OCI-LY7 (cell line): Measurements from ENCODE around the gene CCDC27. TPM values are rescaled to one million over a fixed set of nuclear protein-coding genes. Genes with fewer than 3 reads are reported as not detected.

ENCODE experiments used
- BruUV-seq: library from RNA; stranded (reverse); fragments of 400-500 nt; replicated peaks from 2 replicates; lab custom pipeline; 2021; lab: Mats Ljungman, UMichigan
- CTCF ChIA-PET: fragments of 300-600 bp; sonication (Branson Sonifier 250); formaldehyde crosslinking; loops from one replicate; lab custom pipeline; 2022; ENCODE audit warnings: antibody characterized with exemption; ENCODE audit not compliant: unreplicated experiment; lab: Charles Lee
- POLR2A ChIA-PET: fragments of 300-600 bp; sonication (Branson Sonifier 250); formaldehyde crosslinking; loops from one replicate; lab custom pipeline; 2022; ENCODE audit warnings: antibody characterized with exemption; lab: Charles Lee
- DNase-seq: peaks from one replicate; pipeline ENCODE4 v3.0.0-alpha.2; 2015; ENCODE audit warnings: low spot score
- H2AFZ ChIP-seq: fragments of 200-600 bp; sonication (generic), shearing (Covaris generic); 2 replicates; pipeline ENCODE4 v1.6.1; 2014; ENCODE audit warnings: mild to moderate bottlenecking, antibody characterized with exemption, low read length, moderate library complexity
- H3K27ac ChIP-seq: fragments of 200-600 bp; sonication (generic); 2 replicates; pipeline ENCODE4 v1.5.1; 2014; ENCODE audit warnings: mixed run types, low read depth, mild to moderate bottlenecking, moderate library complexity, low read length, inconsistent platforms; ENCODE audit not compliant: poor library complexity, severe bottlenecking
- H3K36me3 ChIP-seq: fragments of 200-600 bp; sonication (generic); 2 replicates; pipeline ENCODE4 v1.6.1; 2014; ENCODE audit warnings: mild to moderate bottlenecking, antibody characterized with exemption, low read length, moderate library complexity, mixed read lengths; ENCODE audit not compliant: insufficient read depth
- H3K4me1 ChIP-seq: fragments of 200-600 bp; sonication (generic); 2 replicates; pipeline ENCODE4 v1.5.1; 2014; ENCODE audit warnings: mild to moderate bottlenecking, low read length; ENCODE audit not compliant: insufficient read depth, poor library complexity, severe bottlenecking
- H3K4me2 ChIP-seq: fragments of 200-600 bp; sonication (generic); 2 replicates; pipeline ENCODE4 v1.6.1; 2014; ENCODE audit warnings: mild to moderate bottlenecking, low read length
- H3K4me3 ChIP-seq: fragments of 200-600 bp; sonication (generic); 2 replicates; pipeline ENCODE4 v1.5.1; 2014; ENCODE audit warnings: mild to moderate bottlenecking, low read depth, low read length; ENCODE audit not compliant: poor library complexity, severe bottlenecking
- H3K79me2 ChIP-seq: fragments of 200-600 bp; sonication (generic); 2 replicates; pipeline ENCODE4 v1.6.1; 2016; ENCODE audit warnings: low read depth, mild to moderate bottlenecking, low read length, moderate library complexity, mixed read lengths; ENCODE audit not compliant: insufficient read depth
- H3K9me2 ChIP-seq: fragments of 200-600 bp; sonication (generic); 2 replicates; pipeline ENCODE4 v1.6.1; 2016; ENCODE audit warnings: mild to moderate bottlenecking, low read length, mixed read lengths; ENCODE audit not compliant: insufficient read depth
- H3K9me3 ChIP-seq: fragments of 200-600 bp; sonication (generic); 2 replicates; pipeline ENCODE4 v1.6.1; 2014; ENCODE audit warnings: mild to moderate bottlenecking, mixed run types, low read length, mixed read lengths
- H4K20me1 ChIP-seq: fragments of 200-600 bp; sonication (generic); 2 replicates; pipeline ENCODE4 v1.6.1; 2014; ENCODE audit warnings: mild to moderate bottlenecking, antibody characterized with exemption, low read length, moderate library complexity, mixed read lengths; ENCODE audit not compliant: insufficient read depth
- CTCF ChIP-seq: fragments of 200-600 bp; sonication (generic); conservative IDR thresholded peaks from 2 replicates; pipeline ENCODE4 v1.5.1; 2014; ENCODE audit warnings: mild to moderate bottlenecking, antibody characterized with exemption, low read length, moderate library complexity, mixed read lengths
- EZH2phosphoT487 ChIP-seq: fragments of 200-600 bp; sonication (generic); IDR thresholded peaks from 2 replicates; pipeline ENCODE4 v1.6.1; 2018; ENCODE audit warnings: low read depth, borderline replicate concordance, mild to moderate bottlenecking, mixed run types, antibody characterized with exemption, low read length, moderate library complexity, mixed read lengths
- intact Hi-C: fragments of 100-400 bp; cut with micrococcal nuclease; formaldehyde crosslinking; loops from one replicate; pipeline ENCODE4 v1.10.0; 2022; ENCODE audit not compliant: unreplicated experiment
- total RNA-seq, 2 experiments: library from RNA; depleted of rRNA in 1 of 2; stranded (reverse); fragments of >200 nt in 1 of 2; shearing (Covaris generic) in 1 of 2; gene quantifications; 2 replicates each; pipeline ENCODE4 v1.2.3, GENCODE V29; 2014 to 2022

Gene CCDC27
- total RNA-seq, 2 experiments from 2014 or later = not detected

- no peak for DNase-seq
- no peaks in the 10 kb centered on the region for H3K9me2 ChIP-seq
- H2AFZ ChIP-seq = no peak overlapping the region
- ChIA-PET POLR2A (no interaction called here), CTCF (no interaction called here)
- BruUV-seq = no TSS peak
- TF ChIP-seq CTCF (no peak), EZH2phosphoT487 (no peak)
- no peak overlapping the region for H3K4me3 ChIP-seq
- no peaks in the 10 kb centered on the region for H3K36me3 ChIP-seq
- H4K20me1 ChIP-seq = no peaks in the 10 kb centered on the region
- H3K4me1 ChIP-seq = no peaks in the 10 kb centered on the region
- H3K4me2 ChIP-seq = no peak overlapping the region
- intact Hi-C loops = no loop called here
- no peaks in the 10 kb centered on the region for H3K9me3 ChIP-seq
- no peak overlapping the region for H3K27ac ChIP-seq
- no peaks in the 10 kb centered on the region for H3K79me2 ChIP-seq
Measured at GRCh38 chr1:3744646-3745045, 7.6 kb upstream of the CCDC27 start.

- intact Hi-C loops = no loop called here
- no peak for TF ChIP-seq EZH2phosphoT487
- no peak for TF ChIP-seq CTCF
- Histone ChIP-seq H3K9me3 (no peaks in the 10 kb centered on the region), H3K4me1 (no peaks in the 10 kb centered on the region), H3K9me2 (no peaks in the 10 kb centered on the region), H3K27ac (no peak overlapping the region), H2AFZ (no peak overlapping the region), H3K36me3 (no peaks in the 10 kb centered on the region), H3K4me2 (no peak overlapping the region), H3K79me2 (no peaks in the 10 kb centered on the region), H3K4me3 (no peak overlapping the region), H4K20me1 (no peaks in the 10 kb centered on the region)
- POLR2A ChIA-PET = no interaction called here
- CTCF ChIA-PET = no interaction called here
- DNase-seq = no peak
- BruUV-seq = no TSS peak
Measured at GRCh38 chr1:3745071-3745470, 7.2 kb upstream of the CCDC27 start.

- Histone ChIP-seq H4K20me1 (no peaks in the 10 kb centered on the region), H3K4me2 (no peak overlapping the region; the same call in 1 of the 2 replicates), H3K79me2 (no peaks in the 10 kb centered on the region), H3K9me3 (no peaks in the 10 kb centered on the region), H3K4me3 (no peak overlapping the region), H3K36me3 (no peaks in the 10 kb centered on the region), H3K9me2 (no peaks in the 10 kb centered on the region), H3K4me1 (no peaks in the 10 kb centered on the region), H2AFZ (no peak overlapping the region), H3K27ac (no peak overlapping the region)
- CTCF ChIA-PET = interaction anchor here (0.5 kb wide), 1 partner anchor 182 kb away, joined by 11 read pairs; no protein-coding TSS in a partner anchor
- intact Hi-C loops = no loop called here
- no TSS peak for BruUV-seq
- POLR2A ChIA-PET = no interaction called here
- TF ChIP-seq EZH2phosphoT487 (no peak), CTCF (no peak)
- DNase-seq = no peak
Measured at GRCh38 chr1:3745590-3746381, 6.5 kb upstream of the CCDC27 start.
